HS-5 (cell line): ENCODE results near the gene SIRT2.
A peak's percentile ranks its signal among the peaks of the same experiment; 100 is the strongest.
"Not testable (repeated sequence)": the region's sequence is repeated elsewhere in the genome, so short reads cannot be mapped to it uniquely, and the experiment has no call there.

Experiments used
- DNase-seq: peaks from one replicate; pipeline ENCODE4 v3.0.0-alpha.2; 2012; ENCODE audit warnings: low read depth

SIRT2 gene

GRCh38 chr19:38869160-38869835 is 30.1 kb downstream of the SIRT2 start:
- DNase-seq: no peak

DNA sequence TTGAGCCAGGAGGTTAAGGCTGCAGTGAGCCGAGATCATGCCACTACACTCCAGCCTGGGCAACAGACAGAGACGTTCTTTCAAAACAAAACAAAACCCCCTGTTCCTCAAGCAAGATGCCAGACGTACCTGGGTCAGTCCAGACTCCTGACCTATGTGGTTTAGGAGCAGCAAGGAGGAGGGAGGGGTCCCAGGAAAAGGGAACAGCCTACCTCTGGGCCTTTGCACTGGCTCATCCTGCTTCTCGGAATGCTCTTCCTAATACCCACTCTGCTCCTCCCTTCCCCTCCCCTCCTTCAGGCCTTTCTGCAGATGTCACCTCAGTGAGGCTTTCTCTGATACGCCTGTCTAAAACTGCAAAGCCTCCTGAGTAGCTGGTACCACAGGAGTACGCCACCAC is 30.9 kb downstream of the SIRT2 start:
- DNase-seq: no peak

GRCh38 chr19:38867171-38867780 is 32.1 kb downstream of the SIRT2 start:
- DNase-seq: no peak

GRCh38 chr19:38862321-38863059 is 36.9 kb downstream of the SIRT2 start:
- DNase-seq: no peak

DNA sequence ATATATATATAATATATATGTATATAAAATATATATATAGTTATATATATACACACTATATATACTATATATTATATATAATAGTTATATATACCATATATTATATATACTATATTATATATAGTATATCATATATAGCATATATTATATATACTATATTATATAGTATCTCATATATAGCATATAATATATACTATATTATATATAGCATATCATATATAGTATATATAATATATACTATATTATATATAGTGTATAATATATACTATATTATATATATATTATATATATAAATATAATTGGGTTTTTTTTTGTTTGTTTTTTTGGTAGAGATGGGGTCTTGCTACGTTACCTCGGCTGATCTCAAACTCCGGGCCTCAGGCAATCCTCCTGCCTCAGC is 38.0 kb downstream of the SIRT2 start:
- DNase-seq: no peak

DNA sequence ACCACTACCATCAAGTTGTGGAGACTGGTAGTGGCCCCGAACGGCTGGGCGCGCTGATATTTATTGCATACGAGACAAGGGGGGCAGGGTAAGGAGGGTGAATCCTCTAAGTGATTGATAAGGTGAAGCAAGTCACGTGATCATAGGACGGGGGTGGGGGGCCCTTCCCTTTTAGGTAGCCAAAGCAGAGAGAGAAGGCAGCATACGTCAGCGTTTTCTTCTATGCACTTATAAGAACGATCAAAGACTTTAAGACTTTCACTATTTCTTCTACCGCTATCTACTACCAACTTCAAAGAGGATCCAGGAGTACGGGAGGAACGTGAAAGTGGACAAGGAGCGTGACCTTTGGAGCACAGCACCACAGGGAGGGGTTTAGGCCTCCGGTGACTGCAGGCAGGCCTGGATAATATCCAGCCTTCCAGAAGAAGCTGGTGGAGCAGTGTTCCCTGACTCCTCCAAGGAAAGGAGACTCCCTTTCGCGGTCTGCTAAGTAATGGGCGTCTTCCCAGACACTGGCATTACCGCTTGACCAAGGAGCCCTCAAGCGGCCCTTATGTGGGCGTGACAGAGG is 39.7 kb downstream of the SIRT2 start:
- not testable (repeated sequence) for DNase-seq

DNA sequence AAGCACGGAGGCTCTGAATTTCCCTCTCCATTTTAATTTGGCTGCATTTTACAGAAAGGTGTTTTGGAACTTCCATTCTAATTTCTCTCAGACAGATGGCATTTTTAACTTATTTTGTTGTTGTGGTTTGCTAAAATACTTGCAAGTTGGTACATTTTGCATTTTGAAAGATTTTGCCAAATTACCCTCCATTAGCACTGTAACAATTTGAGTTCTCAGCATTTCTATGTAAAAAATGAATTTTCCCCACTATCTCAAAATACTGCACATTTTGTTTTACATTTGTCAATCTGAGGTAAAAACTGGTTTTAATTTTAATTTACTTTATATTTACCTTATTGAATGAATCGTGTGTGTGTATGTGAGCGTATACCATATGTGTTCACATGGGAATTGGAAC is 42.6 kb downstream of the SIRT2 start:
- DNase-seq: no peak

GRCh38 chr19:38855751-38856150 is 43.7 kb downstream of the SIRT2 start:
- DNase-seq: not testable (repeated sequence)

- not testable (repeated sequence) for DNase-seq
These were observed 44.5 kb downstream of the SIRT2 start for GRCh38 chr19:38854961-38855360.

GRCh38 chr19:38853214-38853613 is 46.2 kb downstream of the SIRT2 start:
- no peak for DNase-seq

- DNase-seq: no peak
These were observed 47.0 kb downstream of the SIRT2 start for GRCh38 chr19:38852231-38853044.

DNA sequence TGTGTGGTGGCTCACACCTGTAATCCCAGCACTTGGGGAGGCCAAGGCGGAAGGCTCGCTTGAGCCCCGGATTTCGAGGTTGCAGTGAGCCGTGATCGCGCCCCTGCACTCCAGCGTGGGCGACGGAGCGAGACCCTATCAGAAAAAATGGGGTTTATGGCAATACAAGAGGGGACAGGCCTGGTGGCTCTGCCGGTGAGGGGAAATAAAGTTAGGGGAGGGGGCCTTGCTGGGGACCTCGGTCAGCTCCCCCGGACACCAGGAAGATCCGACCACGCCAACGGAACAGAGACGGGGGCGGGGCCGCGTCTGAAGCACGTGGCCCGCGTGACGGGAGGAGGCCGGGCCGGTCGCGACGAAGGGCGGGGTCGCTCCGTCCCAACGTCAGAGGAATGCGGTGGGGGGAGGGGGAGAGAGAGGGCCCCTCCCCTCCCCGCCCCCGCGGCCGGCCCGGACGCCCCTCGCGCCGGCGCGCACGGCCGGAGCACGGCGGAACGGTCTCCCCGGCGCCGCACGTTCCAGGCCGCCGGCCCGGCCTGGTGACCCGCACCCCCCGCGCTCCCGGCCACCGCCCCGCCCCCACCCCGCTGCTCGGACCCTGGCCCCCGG is 47.7 kb downstream of the SIRT2 start:
- no peak for DNase-seq

GRCh38 chr19:38850976-38851621 is 48.3 kb downstream of the SIRT2 start:
- no peak for DNase-seq

- no peak for DNase-seq
These were observed 48.9 kb downstream of the SIRT2 start for GRCh38 chr19:38850436-38850975.

DNA sequence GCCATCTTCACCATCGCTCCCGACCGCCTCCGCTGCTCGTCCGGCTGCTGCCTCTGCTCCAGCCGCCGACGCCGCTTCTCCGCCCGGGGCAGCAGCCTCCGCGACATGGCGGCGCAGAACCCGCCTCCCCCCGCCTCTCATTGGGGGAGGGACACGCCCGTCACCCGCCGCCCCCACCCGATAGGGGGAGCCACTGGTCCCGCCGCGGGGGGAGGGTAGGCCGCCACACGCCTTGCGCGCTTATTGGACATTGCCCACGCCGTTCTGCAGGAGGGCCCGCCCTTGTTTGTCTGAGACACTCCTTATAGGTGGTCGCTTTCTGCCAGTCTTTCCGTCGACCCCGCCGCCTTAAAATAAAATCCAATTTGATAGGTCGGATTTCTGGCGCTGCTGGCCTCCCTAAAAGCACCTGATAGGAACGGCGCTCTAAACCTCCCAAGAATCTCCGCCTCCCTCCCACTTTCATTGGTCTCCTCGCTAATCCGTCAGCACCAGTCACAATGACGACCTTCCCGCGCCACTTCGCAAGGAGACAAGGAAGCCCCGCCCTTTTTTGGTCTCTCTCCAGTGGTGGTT is 49.5 kb downstream of the SIRT2 start, which contains the start of gene HNRNPL:
TSS of gene HNRNPL (minus strand) at position 127 of the 576 bp plus-strand sequence. CDS start at position 107, 20 bp downstream.
- peak; percentile 99 for DNase-seq

- DNase-seq: peak; percentile 76
These were observed 50.1 kb downstream of the SIRT2 start for GRCh38 chr19:38849147-38849859.

GRCh38 chr19:38848299-38849146 is 50.9 kb downstream of the SIRT2 start:
- no peak for DNase-seq

- no peak for DNase-seq
These were observed 53.3 kb downstream of the SIRT2 start for GRCh38 chr19:38846097-38846496.
